ENCODE data around the gene MARCHF9. TPM values are rescaled to one million over a fixed set of nuclear protein-coding genes. Genes with fewer than 3 reads are reported as not detected.

Gene MARCHF9
- total RNA-seq, 1 donor from 2014 or later: 21.2 TPM

- DNase-seq (peak; percentile 81), ATAC-seq (peak; percentile 1)
- H3K4me3 ChIP-seq: peak overlapping the region; percentile 66
- H3K4me1 ChIP-seq: peaks cover 38% of the 10 kb centered on the region
- peaks cover 14% of the 10 kb centered on the region for H3K36me3 ChIP-seq
- intact Hi-C loops (cut with DNase I): no loop called here
- peak overlapping the region; percentile 70 for H3K27ac ChIP-seq
- H3K27me3 ChIP-seq: no peaks in the 10 kb centered on the region
- no peak for TF ChIP-seq CTCF (IDR thresholded peaks at IDR 0.05)
- no peaks in the 10 kb centered on the region for H3K9me3 ChIP-seq
Observed at GRCh38 chr12:57755454-57756372, 810 bp downstream of the MARCHF9 start.

GRCh38 chr12:57756406-57757341 is 1.8 kb downstream of the MARCHF9 start:
- Histone ChIP-seq H3K4me1 (peaks cover 28% of the 10 kb centered on the region), H3K4me3 (peak overlapping the region; percentile 66), H3K27me3 (no peaks in the 10 kb centered on the region), H3K9me3 (no peaks in the 10 kb centered on the region), H3K36me3 (peaks cover 14% of the 10 kb centered on the region), H3K27ac (no peak overlapping the region)
- DNase-seq (peak; percentile 82), ATAC-seq (peak; percentile 20)
- intact Hi-C loops (cut with DNase I): no loop called here
- peak; percentile 67 for TF ChIP-seq CTCF (IDR thresholded peaks at IDR 0.05)

GRCh38 chr12:57757771-57758170 is 2.9 kb downstream of the MARCHF9 start:
- ATAC-seq (no peak), DNase-seq (no peak)
- Histone ChIP-seq H3K9me3 (no peaks in the 10 kb centered on the region), H3K36me3 (peaks cover 14% of the 10 kb centered on the region), H3K27ac (no peak overlapping the region), H3K4me1 (peaks cover 25% of the 10 kb centered on the region), H3K4me3 (no peak overlapping the region), H3K27me3 (peaks cover 6% of the 10 kb centered on the region)
- intact Hi-C loops (cut with DNase I): no loop called here
- no peak for TF ChIP-seq CTCF (IDR thresholded peaks at IDR 0.05)

GRCh38 chr12:57758552-57759359 is 3.9 kb downstream of the MARCHF9 start:
- H3K4me3 ChIP-seq: no peak overlapping the region
- intact Hi-C loops (cut with DNase I): no loop called here
- ATAC-seq: no peak
- no peaks in the 10 kb centered on the region for H3K9me3 ChIP-seq
- DNase-seq: no peak
- peaks cover 16% of the 10 kb centered on the region for H3K27me3 ChIP-seq
- H3K4me1 ChIP-seq: peaks cover 17% of the 10 kb centered on the region
- no peak for TF ChIP-seq CTCF (IDR thresholded peaks at IDR 0.05)
- no peak overlapping the region for H3K27ac ChIP-seq
- peaks cover 14% of the 10 kb centered on the region for H3K36me3 ChIP-seq

GRCh38 chr12:57759360-57759980 is 4.6 kb downstream of the MARCHF9 start:
- DNase-seq (no peak), ATAC-seq (no peak)
- Histone ChIP-seq H3K9me3 (no peaks in the 10 kb centered on the region), H3K27me3 (peaks cover 23% of the 10 kb centered on the region), H3K27ac (no peak overlapping the region), H3K36me3 (peaks cover 14% of the 10 kb centered on the region), H3K4me1 (peaks cover 14% of the 10 kb centered on the region), H3K4me3 (no peak overlapping the region)
- intact Hi-C loops (cut with DNase I): no loop called here
- TF ChIP-seq CTCF (IDR thresholded peaks at IDR 0.05): peak; percentile 47

Measured in upper lobe of right lung (tissue), 1 donor.